EL (cell line): ENCODE measurements around the gene ATP13A5.
A peak's percentile ranks its signal among the peaks of the same experiment; 100 is the strongest.

ENCODE experiments used
- DNase-seq: peaks from one replicate; pipeline ENCODE4 v3.0.0-alpha.2; 2016

Gene ATP13A5

GRCh38 chr3:193378706-193379105, at the start of gene ATP13A5:
Gene ATP13A5 (minus strand): TSS chr3:193378753. CDS start chr3:193378725, 28 bp downstream.
- DNase-seq, result no peak

GRCh38 chr3:193418576-193419373, 40.2 kb upstream of the ATP13A5 start:
- no peak for DNase-seq

- no peak for DNase-seq
Measured at GRCh38 chr3:193416629-193417028, 38.1 kb upstream of the ATP13A5 start.

GRCh38 chr3:193407688-193408087, 29.1 kb upstream of the ATP13A5 start:
- no peak for DNase-seq

- no peak for DNase-seq
Measured at GRCh38 chr3:193407112-193407511, 28.6 kb upstream of the ATP13A5 start.

- no peak for DNase-seq
Measured at GRCh38 chr3:193403307-193403706, 24.8 kb upstream of the ATP13A5 start.

- no peak for DNase-seq
Measured at GRCh38 chr3:193400304-193400703, 21.8 kb upstream of the ATP13A5 start.

GRCh38 chr3:193396451-193397244, 18.1 kb upstream of the ATP13A5 start:
- no peak for DNase-seq

GRCh38 chr3:193391902-193392301, 13.3 kb upstream of the ATP13A5 start:
- peak; percentile 20 for DNase-seq

GRCh38 chr3:193389335-193389734, 10.8 kb upstream of the ATP13A5 start:
- no peak for DNase-seq

- no peak for DNase-seq
Measured at GRCh38 chr3:193388361-193388760, 9.8 kb upstream of the ATP13A5 start.

- DNase-seq, result no peak
Measured at GRCh38 chr3:193387596-193387995, 9.0 kb upstream of the ATP13A5 start.

GRCh38 chr3:193377591-193377990, 962 bp downstream of the ATP13A5 start:
- no peak for DNase-seq

GRCh38 chr3:193375614-193376013, 2.9 kb downstream of the ATP13A5 start:
- DNase-seq, result no peak

- DNase-seq, result no peak
Measured at GRCh38 chr3:193372783-193373182, 5.8 kb downstream of the ATP13A5 start.

GRCh38 chr3:193367868-193368267, 10.7 kb downstream of the ATP13A5 start:
- DNase-seq, result no peak

- no peak for DNase-seq
Measured at GRCh38 chr3:193357291-193357690, 21.3 kb downstream of the ATP13A5 start.

GRCh38 chr3:193354423-193354822, 24.1 kb downstream of the ATP13A5 start:
- no peak for DNase-seq

GRCh38 chr3:193350744-193351143, 27.8 kb downstream of the ATP13A5 start:
- DNase-seq, result no peak

GRCh38 chr3:193348686-193349085, 29.9 kb downstream of the ATP13A5 start:
- no peak for DNase-seq

- DNase-seq, result no peak
Measured at GRCh38 chr3:193347521-193348501, 30.7 kb downstream of the ATP13A5 start.

GRCh38 chr3:193346259-193346658, 32.3 kb downstream of the ATP13A5 start:
- no peak for DNase-seq

GRCh38 chr3:193345431-193345830, 33.1 kb downstream of the ATP13A5 start:
- DNase-seq, result no peak
